Fibroblast of the conjunctiva (primary cell): Measurements from ENCODE around the gene PLA2G7.
A peak's percentile ranks its signal among the peaks of the same experiment; 100 is the strongest.
"Not testable (repeated sequence)": the region's sequence is repeated elsewhere in the genome, so short reads cannot be mapped to it uniquely, and the experiment has no call there.

ENCODE experiments used
- DNase-seq: peaks from one replicate; pipeline ENCODE4 v3.0.0-alpha.2; 2010; ENCODE audit warnings: low read depth

PLA2G7 gene

GRCh38 chr6:46734867-46735719 is at the start of gene PLA2G7:
Gene PLA2G7, minus strand, starts transcription at chr6:46735375. Its CDS starts 12,484 bp downstream, at chr6:46722891.
- DNase-seq, result no peak

GRCh38 chr6:46784535-46784934 is 49.4 kb upstream of the PLA2G7 start:
- DNase-seq, result no peak

GRCh38 chr6:46781478-46782378 is 46.6 kb upstream of the PLA2G7 start:
- DNase-seq, result peak; percentile 46

- DNase-seq, result no peak
These were observed 42.5 kb upstream of the PLA2G7 start for GRCh38 chr6:46777476-46778346.

GRCh38 chr6:46776070-46776712 is 41.0 kb upstream of the PLA2G7 start:
- no peak for DNase-seq

- not testable (repeated sequence) for DNase-seq
These were observed 39.6 kb upstream of the PLA2G7 start for GRCh38 chr6:46774736-46775135.

GRCh38 chr6:46773201-46773855 is 38.2 kb upstream of the PLA2G7 start:
- no peak for DNase-seq

- DNase-seq, result no peak
These were observed 37.6 kb upstream of the PLA2G7 start for GRCh38 chr6:46772762-46773161.

- no peak for DNase-seq
These were observed 36.8 kb upstream of the PLA2G7 start for GRCh38 chr6:46772016-46772415.

- no peak for DNase-seq
These were observed 29.8 kb upstream of the PLA2G7 start for GRCh38 chr6:46764961-46765360.

- not testable (repeated sequence) for DNase-seq
These were observed 29.1 kb upstream of the PLA2G7 start for GRCh38 chr6:46764280-46764679.

GRCh38 chr6:46763466-46763865 is 28.3 kb upstream of the PLA2G7 start:
- no peak for DNase-seq

- DNase-seq, result no peak
These were observed 25.8 kb upstream of the PLA2G7 start for GRCh38 chr6:46760925-46761324.

GRCh38 chr6:46758960-46759753 is 24.0 kb upstream of the PLA2G7 start:
- no peak for DNase-seq

- DNase-seq, result no peak
These were observed 22.0 kb upstream of the PLA2G7 start for GRCh38 chr6:46757214-46757596.

- peak; percentile 16 for DNase-seq
These were observed 21.5 kb upstream of the PLA2G7 start for GRCh38 chr6:46756469-46757213.

GRCh38 chr6:46755865-46756264 is 20.7 kb upstream of the PLA2G7 start:
- no peak for DNase-seq

- DNase-seq, result no peak
These were observed 16.5 kb upstream of the PLA2G7 start for GRCh38 chr6:46751658-46752057.

GRCh38 chr6:46749731-46750130 is 14.6 kb upstream of the PLA2G7 start:
- no peak for DNase-seq
